AG04450 (cell line): ENCODE data around the gene DBNL. TPM values are rescaled to one million over a fixed set of nuclear protein-coding genes. Genes with fewer than 3 reads are reported as not detected.

Experiments
- CTCF ChIA-PET: fragments of 300-600, 350-600 bp; formaldehyde crosslinking; extraction: SDS; loops from one replicate; lab custom pipeline; 2022; ENCODE audit warnings: antibody characterized with exemption, inconsistent platforms; lab: Charles Lee
- POLR2A ChIA-PET: fragments of 350-600 bp; formaldehyde crosslinking; extraction: SDS; loops from one replicate; lab custom pipeline; 2021; ENCODE audit warnings: antibody characterized with exemption, inconsistent platforms; lab: Yijun Ruan, JAX
- DNase-seq: peaks from one replicate; pipeline ENCODE4 v3.0.0-alpha.2; 2011; ENCODE audit warnings: low read depth, low spot score
- H3K27ac ChIP-seq: one replicate; pipeline ENCODE4 v1.5.1; 2012; ENCODE audit warnings: low read depth, low read length, control low read depth
- H3K27me3 ChIP-seq: one replicate; pipeline ENCODE4 v1.6.0; 2012; ENCODE audit warnings: low read length; ENCODE audit not compliant: control insufficient read depth, insufficient read depth
- H3K4me3 ChIP-seq: 2 replicates; pipeline ENCODE4 v1.5.1; 2011; ENCODE audit warnings: mild to moderate bottlenecking, low read depth, low read length, control low read depth
- H3K9me3 ChIP-seq: 2 replicates; pipeline ENCODE4 v1.5.1; 2012; ENCODE audit warnings: low read length; ENCODE audit not compliant: control insufficient read depth, insufficient read depth
- polyA plus RNA-seq: library from polyadenylated mRNA; depleted of rRNA; stranded (reverse); fragments of >200 nt; gene quantifications from 2 replicates; pipeline ENCODE4 v1.2.3, GENCODE V29; 2011
- TF ChIP-seq, protein P1 (sequence below): IDR thresholded peaks from 2 replicates; pipeline ENCODE4 v1.5.1; 2011; ENCODE audit warnings: low read depth, low read length, control low read depth, inconsistent platforms

DBNL gene
- polyA plus RNA-seq, 1 experiment = 76.1 TPM

DNA sequence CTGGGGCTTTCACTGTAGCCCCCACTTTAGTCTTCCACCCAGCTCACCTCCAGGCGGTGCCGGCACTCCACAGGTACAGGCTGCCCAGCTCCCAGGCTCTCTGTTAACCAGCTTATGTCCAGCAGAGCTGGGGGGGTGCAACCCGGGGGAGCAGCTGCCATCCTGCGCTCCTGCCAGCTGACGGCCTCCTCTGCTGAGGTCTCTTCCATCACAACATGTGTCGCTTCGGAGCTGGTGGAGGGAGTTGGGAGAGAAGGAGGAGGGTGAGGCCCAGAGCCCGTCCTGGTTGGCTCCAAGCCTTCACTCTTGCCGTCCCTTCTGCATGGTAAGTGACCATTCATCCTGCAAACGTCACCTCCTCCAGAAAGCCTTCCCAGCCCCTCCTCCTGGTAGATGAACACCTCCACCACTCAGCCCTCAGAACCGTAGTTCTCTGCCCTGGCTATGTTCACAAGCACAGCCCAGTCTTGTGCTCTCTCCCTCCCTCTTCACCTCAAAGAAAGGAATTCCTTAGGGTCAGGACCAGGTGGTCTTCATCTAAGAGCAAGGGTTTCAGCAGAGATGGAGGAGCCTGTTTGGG lies 36.3 kb downstream of the DBNL start:
- Histone ChIP-seq H3K27me3 (no peaks in the 10 kb centered on the region), H3K27ac (peak overlapping the region; percentile 21), H3K9me3 (no peaks in the 10 kb centered on the region; the same call in 1 of the 2 replicates), H3K4me3 (no peak overlapping the region)
- TF ChIP-seq, protein P1, sequence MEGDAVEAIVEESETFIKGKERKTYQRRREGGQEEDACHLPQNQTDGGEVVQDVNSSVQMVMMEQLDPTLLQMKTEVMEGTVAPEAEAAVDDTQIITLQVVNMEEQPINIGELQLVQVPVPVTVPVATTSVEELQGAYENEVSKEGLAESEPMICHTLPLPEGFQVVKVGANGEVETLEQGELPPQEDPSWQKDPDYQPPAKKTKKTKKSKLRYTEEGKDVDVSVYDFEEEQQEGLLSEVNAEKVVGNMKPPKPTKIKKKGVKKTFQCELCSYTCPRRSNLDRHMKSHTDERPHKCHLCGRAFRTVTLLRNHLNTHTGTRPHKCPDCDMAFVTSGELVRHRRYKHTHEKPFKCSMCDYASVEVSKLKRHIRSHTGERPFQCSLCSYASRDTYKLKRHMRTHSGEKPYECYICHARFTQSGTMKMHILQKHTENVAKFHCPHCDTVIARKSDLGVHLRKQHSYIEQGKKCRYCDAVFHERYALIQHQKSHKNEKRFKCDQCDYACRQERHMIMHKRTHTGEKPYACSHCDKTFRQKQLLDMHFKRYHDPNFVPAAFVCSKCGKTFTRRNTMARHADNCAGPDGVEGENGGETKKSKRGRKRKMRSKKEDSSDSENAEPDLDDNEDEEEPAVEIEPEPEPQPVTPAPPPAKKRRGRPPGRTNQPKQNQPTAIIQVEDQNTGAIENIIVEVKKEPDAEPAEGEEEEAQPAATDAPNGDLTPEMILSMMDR = no peak
- POLR2A ChIA-PET = no interaction called here
- CTCF ChIA-PET = no interaction called here
- no peak for DNase-seq

DNA sequence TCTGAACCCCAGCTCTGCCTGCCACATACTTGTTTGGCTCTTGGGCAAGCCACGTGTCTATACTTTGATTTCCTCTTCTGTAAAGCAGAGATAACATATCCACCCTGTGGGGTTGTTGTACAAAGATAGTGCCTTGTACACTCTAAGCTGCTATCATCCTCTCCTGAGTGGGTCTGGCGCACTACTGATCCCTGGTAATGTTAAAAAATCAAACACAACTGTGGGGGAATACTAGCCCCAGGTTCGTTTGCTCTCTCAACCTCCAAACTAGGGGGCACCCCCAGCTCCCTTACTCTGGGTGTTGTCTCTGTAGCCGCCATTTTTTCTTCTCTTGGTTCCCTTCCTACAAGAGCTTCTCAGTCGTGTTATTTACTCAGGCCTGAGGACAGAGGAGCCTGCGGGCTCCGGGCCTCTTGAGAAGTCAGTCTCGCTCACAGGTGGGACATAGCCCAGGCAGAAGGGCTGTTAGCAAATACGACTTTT lies 36.8 kb downstream of the DBNL start:
- Histone ChIP-seq H3K9me3 (no peaks in the 10 kb centered on the region; the same call in 1 of the 2 replicates), H3K27me3 (no peaks in the 10 kb centered on the region), H3K27ac (peak overlapping the region; percentile 21), H3K4me3 (peak overlapping the region; percentile 75)
- DNase-seq = no peak
- CTCF ChIA-PET = no interaction called here
- TF ChIP-seq, protein P1 = no peak
- POLR2A ChIA-PET = no interaction called here

DNA sequence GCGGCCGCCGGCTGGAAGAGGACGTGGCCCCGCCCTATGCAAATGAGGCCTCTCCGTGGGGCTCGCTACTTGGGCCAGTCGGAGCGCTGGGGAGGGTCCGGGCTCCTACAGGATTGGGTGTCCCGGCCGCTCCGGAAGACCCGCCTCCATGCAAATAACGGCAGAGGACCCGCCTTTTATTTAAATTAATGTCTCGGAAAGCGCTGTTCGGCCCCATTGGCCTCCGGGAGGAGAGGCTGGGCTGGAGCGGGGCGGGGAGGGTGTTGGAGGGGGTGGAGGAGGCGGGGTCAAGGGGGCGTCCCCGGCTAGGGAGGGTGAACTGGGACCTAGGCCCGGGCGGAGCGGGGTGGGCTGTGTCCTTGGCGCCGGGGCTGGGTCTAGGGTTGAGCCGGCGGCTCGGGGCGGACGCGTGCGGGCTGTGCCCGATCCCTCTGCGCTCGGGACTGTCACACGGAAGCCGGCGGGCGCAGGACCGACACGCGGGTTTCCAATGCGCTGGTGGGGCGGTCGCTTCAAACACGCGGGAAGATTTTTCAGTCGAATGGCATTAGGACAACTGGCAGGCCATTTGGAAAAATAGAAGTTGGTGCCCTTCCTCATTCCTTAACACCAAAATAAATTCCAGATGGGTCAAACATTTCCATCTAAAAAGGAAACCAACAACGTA lies 38.2 kb downstream of the DBNL start:
- TF ChIP-seq, protein P1 = no peak
- peak; percentile 97 for DNase-seq
- peak overlapping the region; percentile 61 for H3K27ac ChIP-seq
- peak overlapping the region; percentile 75 for H3K4me3 ChIP-seq
- ChIA-PET CTCF (no interaction called here), POLR2A (no interaction called here)
- no peaks in the 10 kb centered on the region for H3K27me3 ChIP-seq
- no peaks in the 10 kb centered on the region; the same call in 1 of the 2 replicates for H3K9me3 ChIP-seq

GRCh38 chr7:44083796-44084195 lies 39.3 kb downstream of the DBNL start:
- no peaks in the 10 kb centered on the region for H3K27me3 ChIP-seq
- ChIA-PET CTCF (no interaction called here), POLR2A (no interaction called here)
- TF ChIP-seq, protein P1 = no peak
- no peaks in the 10 kb centered on the region; the same call in 1 of the 2 replicates for H3K9me3 ChIP-seq
- no peak overlapping the region for H3K4me3 ChIP-seq
- DNase-seq = no peak
- no peak overlapping the region for H3K27ac ChIP-seq

DNA sequence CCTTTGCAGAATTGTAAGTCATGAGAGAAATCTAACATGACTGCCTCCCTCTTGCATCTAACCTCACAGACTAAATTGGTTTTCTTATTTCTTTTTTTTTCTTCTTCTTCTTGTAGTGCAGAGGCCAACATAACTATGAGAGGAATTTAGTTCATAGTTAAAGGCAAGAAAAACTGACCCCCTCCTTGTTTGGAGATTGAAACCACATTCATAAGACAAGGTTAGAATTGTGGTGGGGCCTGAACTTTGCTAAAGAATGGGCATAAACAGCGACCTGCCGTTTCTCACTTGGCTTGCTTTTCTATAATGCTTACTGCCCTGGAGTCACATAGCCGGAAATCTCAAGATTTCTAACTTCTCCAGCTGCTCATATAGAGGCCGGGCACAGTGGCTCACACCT lies 40.2 kb downstream of the DBNL start:
- ChIA-PET CTCF (interaction anchor here (1.4 kb wide), 1 partner anchor 14 kb away, joined by 6 read pairs; no protein-coding TSS in a partner anchor), POLR2A (interaction anchor here (0.9 kb wide), 1 partner anchor 31 kb away, joined by 4 read pairs; no protein-coding TSS in a partner anchor)
- TF ChIP-seq, protein P1 = no peak
- Histone ChIP-seq H3K27ac (peak overlapping the region; percentile 69), H3K9me3 (no peaks in the 10 kb centered on the region; the same call in 1 of the 2 replicates), H3K27me3 (no peaks in the 10 kb centered on the region), H3K4me3 (no peak overlapping the region)
- DNase-seq = no peak
